T-helper 2 cell treated with Interferon-gamma antibody and Interleukin-4, amounts not matched to agents 5 μg/mL and 100 μg/mL, for 36 hours (primary cell): ENCODE results near the gene PRAMEF17.
"Not testable (repeated sequence)": the region's sequence is repeated elsewhere in the genome, so short reads cannot be mapped to it uniquely, and the experiment has no call there.

Experiments
- DNase-seq: peaks from one replicate; pipeline ENCODE4 v3.0.0; 2021; ENCODE audit warnings: low spot score
- H3K27ac Mint-ChIP-seq: one replicate; pipeline ENCODE4 v1.8.0; 2021; ENCODE audit warnings: mild to moderate bottlenecking, mixed read lengths
- H3K27me3 Mint-ChIP-seq: one replicate; pipeline ENCODE4 v1.8.0; 2021; ENCODE audit warnings: low read depth, mixed read lengths
- H3K36me3 Mint-ChIP-seq: one replicate; pipeline ENCODE4 v1.8.0; 2021; ENCODE audit warnings: low read depth, mixed read lengths
- H3K4me1 Mint-ChIP-seq: one replicate; pipeline ENCODE4 v1.8.0; 2021; ENCODE audit warnings: low read depth, mixed read lengths
- H3K4me3 Mint-ChIP-seq: one replicate; pipeline ENCODE4 v1.8.0; 2022; ENCODE audit warnings: mild to moderate bottlenecking, moderate library complexity, mixed read lengths
- H3K9me3 Mint-ChIP-seq: one replicate; pipeline ENCODE4 v1.8.0; 2021; ENCODE audit warnings: mixed read lengths

Gene PRAMEF17

DNA sequence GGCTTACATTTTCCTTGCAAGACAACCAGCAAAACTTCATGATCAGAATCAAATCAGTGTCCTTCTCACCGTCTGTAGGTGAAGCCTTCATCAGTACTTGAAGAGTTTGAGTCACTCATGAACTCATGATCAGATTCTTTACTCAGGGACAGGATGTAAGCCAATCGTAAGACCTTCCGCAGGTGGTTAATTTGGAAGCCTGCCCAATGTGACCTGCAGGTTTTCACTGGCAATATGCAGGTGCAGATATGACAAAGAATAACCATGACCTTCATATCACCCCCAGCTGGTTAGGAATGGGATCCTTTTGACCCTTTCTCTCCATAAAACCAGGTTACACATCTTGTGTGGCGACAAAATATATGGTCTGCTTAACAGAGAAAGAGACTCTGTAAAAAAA, 18.4 kb downstream of the PRAMEF17 start:
- H3K4me3 Mint-ChIP-seq, result no peak overlapping the region
- H3K27me3 Mint-ChIP-seq, result no peaks in the 10 kb centered on the region
- no peak for DNase-seq
- H3K4me1 Mint-ChIP-seq, result no peaks in the 10 kb centered on the region
- no peaks in the 10 kb centered on the region for H3K36me3 Mint-ChIP-seq
- H3K9me3 Mint-ChIP-seq, result no peaks in the 10 kb centered on the region
- no peak overlapping the region for H3K27ac Mint-ChIP-seq

DNA sequence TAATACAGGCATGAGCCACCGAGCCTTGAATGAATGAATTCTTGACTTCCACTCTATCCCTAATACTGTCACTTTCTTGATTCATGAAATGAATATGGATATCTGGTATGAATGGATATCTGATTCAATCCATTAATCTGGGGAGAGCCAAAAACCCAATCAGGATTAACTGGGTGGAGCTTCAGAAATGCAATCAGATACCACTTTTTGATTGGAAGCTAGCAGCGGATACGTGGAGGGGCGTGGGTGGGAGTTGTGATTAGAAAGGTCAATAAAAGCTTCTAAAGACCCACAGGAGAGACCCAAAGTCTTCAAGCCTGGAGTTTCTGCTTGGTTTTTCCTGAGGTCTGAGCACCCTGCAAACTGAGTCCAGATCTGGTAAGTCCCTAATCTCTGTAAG, 20.7 kb downstream of the PRAMEF17 start, which contains the start of gene PRAMEF20:
TSS of gene PRAMEF20 (plus strand) at position 301 of the 400 bp plus-strand sequence. CDS start 5,905 bp downstream, outside the sequence.
- H3K9me3 Mint-ChIP-seq, H3K4me1 Mint-ChIP-seq, H3K4me3 Mint-ChIP-seq, DNase-seq, H3K27ac Mint-ChIP-seq, H3K27me3 Mint-ChIP-seq, H3K36me3 Mint-ChIP-seq: not testable (repeated sequence)

GRCh38 chr1:13430495-13430894, 41.1 kb downstream of the PRAMEF17 start:
- DNase-seq, result no peak
- Mint-ChIP-seq H3K27ac (no peak overlapping the region), H3K27me3 (no peaks in the 10 kb centered on the region), H3K4me1 (no peaks in the 10 kb centered on the region), H3K9me3 (no peaks in the 10 kb centered on the region), H3K36me3 (no peaks in the 10 kb centered on the region), H3K4me3 (no peak overlapping the region)

DNA sequence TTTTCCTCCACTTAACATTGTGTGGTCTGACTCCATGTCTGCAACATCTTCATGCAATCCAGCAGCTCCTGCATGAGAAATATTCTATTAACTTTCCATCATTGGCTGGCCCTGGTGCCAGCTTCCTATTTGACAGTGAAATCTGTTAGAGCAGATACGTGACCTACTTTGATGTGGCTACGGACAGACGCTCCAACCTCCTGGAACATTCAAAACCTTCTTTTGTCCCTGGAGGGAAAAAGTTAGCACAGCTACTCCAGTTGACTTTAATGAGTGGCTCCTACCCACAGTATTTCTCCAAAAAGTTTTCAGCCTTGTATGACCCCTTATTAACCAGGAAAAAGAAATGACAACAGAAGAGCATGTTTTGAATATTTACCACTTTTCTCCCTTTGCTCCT, 42.8 kb downstream of the PRAMEF17 start:
- DNase-seq, result no peak
- Mint-ChIP-seq H3K27ac (no peak overlapping the region), H3K4me1 (no peaks in the 10 kb centered on the region), H3K9me3 (no peaks in the 10 kb centered on the region), H3K36me3 (no peaks in the 10 kb centered on the region), H3K4me3 (no peak overlapping the region), H3K27me3 (no peaks in the 10 kb centered on the region)

DNA sequence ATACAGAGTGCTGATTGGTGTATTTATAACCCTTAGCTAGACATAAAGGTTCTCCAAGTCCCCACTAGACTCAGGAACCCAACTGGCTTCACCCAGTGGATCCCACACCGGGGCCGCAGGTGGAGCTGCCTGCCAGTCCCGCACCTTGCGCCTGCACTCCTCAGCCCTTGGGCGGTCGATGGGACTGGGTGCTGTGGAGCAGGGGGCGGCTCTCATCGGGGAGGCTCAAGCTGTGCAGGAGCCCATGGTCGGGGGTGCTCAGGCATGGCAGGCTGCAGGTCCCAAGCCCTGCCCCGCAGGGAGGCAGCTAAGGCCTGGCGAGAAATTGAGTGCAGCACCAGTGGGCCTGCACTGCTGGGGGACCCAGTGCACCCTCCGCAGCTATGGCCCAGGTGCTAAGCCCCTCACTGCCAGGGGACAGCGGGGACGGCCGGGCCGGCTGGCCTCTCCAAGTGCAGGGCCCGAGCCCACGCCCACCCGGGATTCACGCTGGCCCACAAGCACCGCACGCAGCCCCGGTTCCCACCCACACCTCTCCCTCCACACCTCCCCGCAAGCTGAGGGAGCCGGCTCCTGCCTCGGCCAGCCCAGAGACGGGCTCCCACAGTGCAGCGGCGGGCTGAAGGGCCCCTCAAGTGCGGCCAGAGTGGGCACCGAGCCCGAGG, 44.4 kb downstream of the PRAMEF17 start:
- not testable (repeated sequence) for H3K27ac Mint-ChIP-seq, DNase-seq, H3K4me1 Mint-ChIP-seq, H3K36me3 Mint-ChIP-seq, H3K9me3 Mint-ChIP-seq, H3K4me3 Mint-ChIP-seq, H3K27me3 Mint-ChIP-seq

DNA sequence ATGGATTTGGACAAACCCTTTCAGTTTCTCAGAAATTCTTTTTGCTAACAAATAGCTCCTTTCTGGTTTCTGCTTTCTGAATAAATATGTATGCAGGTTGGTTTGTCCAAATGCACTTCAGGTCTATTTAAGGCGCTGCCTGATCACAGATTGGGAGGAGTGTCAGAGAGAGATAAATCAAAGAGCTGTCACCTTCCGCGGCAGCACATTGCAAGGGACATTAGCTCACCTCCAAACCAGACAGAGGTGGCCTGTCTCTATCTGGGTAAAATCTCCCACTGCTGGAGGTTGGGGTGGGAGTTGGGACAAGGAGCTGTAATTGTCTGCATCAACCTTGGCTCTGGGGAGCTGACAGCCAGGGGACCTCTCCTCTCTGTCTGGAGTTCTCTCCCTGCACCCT, 46.0 kb downstream of the PRAMEF17 start:
- Mint-ChIP-seq H3K4me1 (no peaks in the 10 kb centered on the region), H3K27ac (no peak overlapping the region), H3K9me3 (no peaks in the 10 kb centered on the region), H3K36me3 (no peaks in the 10 kb centered on the region), H3K27me3 (no peaks in the 10 kb centered on the region), H3K4me3 (no peak overlapping the region)
- DNase-seq, result no peak

GRCh38 chr1:13439104-13439783, 49.8 kb downstream of the PRAMEF17 start:
- not testable (repeated sequence) for H3K27ac Mint-ChIP-seq, H3K9me3 Mint-ChIP-seq, H3K27me3 Mint-ChIP-seq, H3K4me1 Mint-ChIP-seq, H3K36me3 Mint-ChIP-seq, DNase-seq, H3K4me3 Mint-ChIP-seq
